Measurements from ENCODE around the gene VTI1A. TPM values are rescaled to one million over a fixed set of nuclear protein-coding genes. Genes with fewer than 3 reads are reported as not detected.

The VTI1A gene
- total and polyA plus RNA-seq, 2 of the 13 experiments (the other 11 are each of a cell fraction or from before 2014, with no cell fraction given), result 11.7 to 32.7 TPM

DNA sequence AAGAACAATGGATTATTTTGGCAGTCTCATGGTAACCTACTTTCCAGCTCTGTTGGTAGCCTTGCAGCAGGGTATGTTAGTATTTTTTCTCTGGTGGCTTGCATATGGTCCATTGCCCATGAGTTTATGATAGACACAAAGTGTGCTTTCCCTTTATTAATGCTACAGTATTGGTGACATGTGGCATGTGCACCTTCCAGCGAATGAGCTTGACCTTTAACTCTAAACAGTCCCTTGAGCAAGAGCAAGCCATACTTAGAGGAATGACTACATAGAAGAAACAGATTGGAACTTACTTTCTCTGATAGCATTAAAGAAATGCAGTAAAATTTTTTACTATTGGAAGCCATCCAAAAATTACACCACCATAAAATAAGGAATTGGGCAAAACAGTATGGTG lies 73.9 kb downstream of the VTI1A start:
- Histone ChIP-seq H3K79me2 (ENCODE audit: insufficient read depth, low read length) (no peaks in the 10 kb centered on the region), H3K36me3 (replicated peaks in 1 of 2; ENCODE audit: control insufficient read depth in 1 of 2, insufficient read depth in 2 of 2, low read length in 2 of 2) (no peaks in the 10 kb centered on the region), H3K4me3 (replicated peaks in 1 of 3; ENCODE audit: insufficient read depth in 1 of 3, low read depth in 2 of 3, low read length in 3 of 3) (no peak overlapping the region), H3K27me3 (ENCODE audit: control insufficient read depth in 1 of 2, insufficient read depth in 2 of 2, low read length in 2 of 2) (no peaks in the 10 kb centered on the region), H3K4me1 (ENCODE audit: insufficient read depth, low read length) (no peaks in the 10 kb centered on the region), H4K20me1 (ENCODE audit: insufficient read depth, low read length) (no peaks in the 10 kb centered on the region), H3K4me2 (ENCODE audit: low read depth, low read length) (no peak overlapping the region), H3K9me3 (ENCODE audit: low read length) (no peaks in the 10 kb centered on the region), H2AFZ (ENCODE audit: low read length) (no peak overlapping the region), H3K9ac (ENCODE audit: insufficient read depth, low read depth, low read length) (no peak overlapping the region), H3K27ac (ENCODE audit: extremely low read length, insufficient read depth, low read length) (no peak overlapping the region)
- TF ChIP-seq RBM22 (optimal IDR thresholded peaks at IDR 0.05; ENCODE audit: low read length), result no peak
- no peak for TF ChIP-seq ZBTB7B (CRISPR knock-in tag; IDR thresholded peaks at IDR 0.05)
- TF ChIP-seq ZBTB3 (CRISPR knock-in tag; IDR thresholded peaks at IDR 0.05; ENCODE audit: borderline replicate concordance, low read depth), result no peak
- TF ChIP-seq NPAS2 (CRISPR knock-in tag; IDR thresholded peaks at IDR 0.05; ENCODE audit: borderline replicate concordance), result no peak
- no peak for TF ChIP-seq HOXA3 (CRISPR knock-in tag; IDR thresholded peaks at IDR 0.05)
- no peak for TF ChIP-seq ADNP (CRISPR knock-in tag; IDR thresholded peaks at IDR 0.05)
- TF ChIP-seq, protein P1, sequence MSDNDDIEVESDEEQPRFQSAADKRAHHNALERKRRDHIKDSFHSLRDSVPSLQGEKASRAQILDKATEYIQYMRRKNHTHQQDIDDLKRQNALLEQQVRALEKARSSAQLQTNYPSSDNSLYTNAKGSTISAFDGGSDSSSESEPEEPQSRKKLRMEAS (IDR thresholded peaks at IDR 0.05), result no peak
- TF ChIP-seq, protein P2, sequence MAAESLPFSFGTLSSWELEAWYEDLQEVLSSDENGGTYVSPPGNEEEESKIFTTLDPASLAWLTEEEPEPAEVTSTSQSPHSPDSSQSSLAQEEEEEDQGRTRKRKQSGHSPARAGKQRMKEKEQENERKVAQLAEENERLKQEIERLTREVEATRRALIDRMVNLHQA (CRISPR knock-in tag; IDR thresholded peaks at IDR 0.05), result no peak
- no peak for DNase-seq (ENCODE audit: low spot score)
- ChIA-PET CTCF (ENCODE audit: low intra/inter-chr PET ratio, low total read pairs) (no interaction called here), POLR2A (no interaction called here)
- in situ Hi-C loops (cut with HindIII; ENCODE audit: extremely low pct_ligation_motif_present, low pct_unique_long_range_greater_than_20kb), result no loop called here
- WGBS (ENCODE audit: low lambda C conversion rate), result 100% methylated on average over 1 of the region's 1 CpG
- no TSS peak for BruUV-seq (replicated peaks)
- no peak for FAIRE-seq
- no peak for ATAC-seq
- intact Hi-C loops (cut with micrococcal nuclease; ENCODE audit: unreplicated experiment), result no loop called here

DNA sequence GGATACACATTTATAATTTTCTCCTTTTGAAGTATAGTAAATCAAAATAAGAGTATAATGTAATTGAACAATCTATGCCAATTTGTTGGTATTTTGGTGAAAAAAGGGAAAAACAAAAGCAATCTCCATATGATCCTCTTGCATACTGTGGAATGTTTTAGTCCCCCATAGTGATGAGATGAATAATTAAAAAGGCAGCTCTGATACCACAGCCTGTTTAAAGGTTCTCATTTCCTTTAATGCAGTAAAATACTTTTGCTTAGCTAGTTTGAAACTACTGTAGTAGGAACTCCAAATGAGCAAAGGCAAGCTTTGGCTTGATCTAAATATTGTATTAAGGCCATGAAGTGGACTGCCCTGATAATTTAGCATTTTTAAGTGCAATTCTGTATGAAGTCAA lies 77.6 kb downstream of the VTI1A start:
- in situ Hi-C loops (cut with HindIII; ENCODE audit: extremely low pct_ligation_motif_present, low pct_unique_long_range_greater_than_20kb), result no loop called here
- BruUV-seq (replicated peaks), result no TSS peak
- Histone ChIP-seq H3K4me2 (ENCODE audit: low read depth, low read length) (no peak overlapping the region), H3K27me3 (ENCODE audit: control insufficient read depth in 1 of 2, insufficient read depth in 2 of 2, low read length in 2 of 2) (no peaks in the 10 kb centered on the region), H3K9me3 (ENCODE audit: low read length) (no peaks in the 10 kb centered on the region), H3K4me1 (ENCODE audit: insufficient read depth, low read length) (no peaks in the 10 kb centered on the region), H3K79me2 (ENCODE audit: insufficient read depth, low read length) (no peaks in the 10 kb centered on the region), H4K20me1 (ENCODE audit: insufficient read depth, low read length) (no peaks in the 10 kb centered on the region), H3K9ac (ENCODE audit: insufficient read depth, low read depth, low read length) (no peak overlapping the region), H2AFZ (ENCODE audit: low read length) (no peak overlapping the region), H3K4me3 (replicated peaks in 1 of 3; ENCODE audit: insufficient read depth in 1 of 3, low read depth in 2 of 3, low read length in 3 of 3) (no peak overlapping the region), H3K27ac (ENCODE audit: extremely low read length, insufficient read depth, low read length) (no peak overlapping the region), H3K36me3 (replicated peaks in 1 of 2; ENCODE audit: control insufficient read depth in 1 of 2, insufficient read depth in 2 of 2, low read length in 2 of 2) (no peaks in the 10 kb centered on the region)
- ATAC-seq (no peak), FAIRE-seq (no peak), DNase-seq (ENCODE audit: low spot score) (no peak)
- intact Hi-C loops (cut with micrococcal nuclease; ENCODE audit: unreplicated experiment), result no loop called here
- POLR2A ChIA-PET, result no interaction called here
- CTCF ChIA-PET (ENCODE audit: low intra/inter-chr PET ratio, low total read pairs), result no interaction called here
- TF ChIP-seq, protein P3, sequence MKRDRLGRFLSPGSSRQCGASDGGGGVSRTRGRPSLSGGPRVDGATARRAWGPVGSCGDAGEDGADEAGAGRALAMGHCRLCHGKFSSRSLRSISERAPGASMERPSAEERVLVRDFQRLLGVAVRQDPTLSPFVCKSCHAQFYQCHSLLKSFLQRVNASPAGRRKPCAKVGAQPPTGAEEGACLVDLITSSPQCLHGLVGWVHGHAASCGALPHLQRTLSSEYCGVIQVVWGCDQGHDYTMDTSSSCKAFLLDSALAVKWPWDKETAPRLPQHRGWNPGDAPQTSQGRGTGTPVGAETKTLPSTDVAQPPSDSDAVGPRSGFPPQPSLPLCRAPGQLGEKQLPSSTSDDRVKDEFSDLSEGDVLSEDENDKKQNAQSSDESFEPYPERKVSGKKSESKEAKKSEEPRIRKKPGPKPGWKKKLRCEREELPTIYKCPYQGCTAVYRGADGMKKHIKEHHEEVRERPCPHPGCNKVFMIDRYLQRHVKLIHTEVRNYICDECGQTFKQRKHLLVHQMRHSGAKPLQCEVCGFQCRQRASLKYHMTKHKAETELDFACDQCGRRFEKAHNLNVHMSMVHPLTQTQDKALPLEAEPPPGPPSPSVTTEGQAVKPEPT (CRISPR knock-in tag; IDR thresholded peaks at IDR 0.05; ENCODE audit: low read depth), result no peak
- no peak for TF ChIP-seq TAF15 (IDR thresholded peaks at IDR 0.05; ENCODE audit: low read depth, low read length, poor library complexity, severe bottlenecking)
- TF ChIP-seq, protein P4, sequence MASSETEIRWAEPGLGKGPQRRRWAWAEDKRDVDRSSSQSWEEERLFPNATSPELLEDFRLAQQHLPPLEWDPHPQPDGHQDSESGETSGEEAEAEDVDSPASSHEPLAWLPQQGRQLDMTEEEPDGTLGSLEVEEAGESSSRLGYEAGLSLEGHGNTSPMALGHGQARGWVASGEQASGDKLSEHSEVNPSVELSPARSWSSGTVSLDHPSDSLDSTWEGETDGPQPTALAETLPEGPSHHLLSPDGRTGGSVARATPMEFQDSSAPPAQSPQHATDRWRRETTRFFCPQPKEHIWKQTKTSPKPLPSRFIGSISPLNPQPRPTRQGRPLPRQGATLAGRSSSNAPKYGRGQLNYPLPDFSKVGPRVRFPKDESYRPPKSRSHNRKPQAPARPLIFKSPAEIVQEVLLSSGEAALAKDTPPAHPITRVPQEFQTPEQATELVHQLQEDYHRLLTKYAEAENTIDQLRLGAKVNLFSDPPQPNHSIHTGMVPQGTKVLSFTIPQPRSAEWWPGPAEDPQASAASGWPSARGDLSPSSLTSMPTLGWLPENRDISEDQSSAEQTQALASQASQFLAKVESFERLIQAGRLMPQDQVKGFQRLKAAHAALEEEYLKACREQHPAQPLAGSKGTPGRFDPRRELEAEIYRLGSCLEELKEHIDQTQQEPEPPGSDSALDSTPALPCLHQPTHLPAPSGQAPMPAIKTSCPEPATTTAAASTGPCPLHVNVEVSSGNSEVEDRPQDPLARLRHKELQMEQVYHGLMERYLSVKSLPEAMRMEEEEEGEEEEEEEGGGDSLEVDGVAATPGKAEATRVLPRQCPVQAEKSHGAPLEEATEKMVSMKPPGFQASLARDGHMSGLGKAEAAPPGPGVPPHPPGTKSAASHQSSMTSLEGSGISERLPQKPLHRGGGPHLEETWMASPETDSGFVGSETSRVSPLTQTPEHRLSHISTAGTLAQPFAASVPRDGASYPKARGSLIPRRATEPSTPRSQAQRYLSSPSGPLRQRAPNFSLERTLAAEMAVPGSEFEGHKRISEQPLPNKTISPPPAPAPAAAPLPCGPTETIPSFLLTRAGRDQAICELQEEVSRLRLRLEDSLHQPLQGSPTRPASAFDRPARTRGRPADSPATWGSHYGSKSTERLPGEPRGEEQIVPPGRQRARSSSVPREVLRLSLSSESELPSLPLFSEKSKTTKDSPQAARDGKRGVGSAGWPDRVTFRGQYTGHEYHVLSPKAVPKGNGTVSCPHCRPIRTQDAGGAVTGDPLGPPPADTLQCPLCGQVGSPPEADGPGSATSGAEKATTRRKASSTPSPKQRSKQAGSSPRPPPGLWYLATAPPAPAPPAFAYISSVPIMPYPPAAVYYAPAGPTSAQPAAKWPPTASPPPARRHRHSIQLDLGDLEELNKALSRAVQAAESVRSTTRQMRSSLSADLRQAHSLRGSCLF (CRISPR knock-in tag; IDR thresholded peaks at IDR 0.05; ENCODE audit: borderline replicate concordance), result no peak

All from HepG2 (cell line).